ENCODE results near the gene TMEM219. TPM values are rescaled to one million over a fixed set of nuclear protein-coding genes. Genes with fewer than 3 reads are reported as not detected.

TMEM219 gene
- total and polyA plus RNA-seq, 2 of the 8 experiments (the other 6 are each of a cell fraction or from before 2014, with no cell fraction given): 60.2 to 116 TPM

GRCh38 chr16:29927070-29927905, 34.6 kb upstream of the TMEM219 start:
- Histone ChIP-seq H2AK5ac (ENCODE audit: low read depth, low read length) (no peak overlapping the region), H3K4me3 (ENCODE audit: extremely low read depth in 1 of 4, insufficient read depth in 2 of 4, low read depth in 3 of 4, low read length in 4 of 4) (peak overlapping the region; percentile 62 to 89 (median 85); a peak in 7 of 8 replicates), H3K27me3 (replicated peaks in 1 of 4; ENCODE audit: control insufficient read depth in 3 of 4, extremely low read depth in 1 of 4, insufficient read depth in 3 of 4, low read length in 3 of 4) (no peaks in the 10 kb centered on the region), H3K18ac (ENCODE audit: extremely low read depth, low read length) (no peak overlapping the region), H3K4me2 (ENCODE audit: insufficient read depth in 1 of 2, low read depth in 2 of 2, low read length in 2 of 2) (peak overlapping the region; percentile 98 to 100), H4K91ac (replicated peaks; ENCODE audit: insufficient read length, low read length) (no peak overlapping the region), H3K4ac (replicated peaks; ENCODE audit: insufficient read length, low read depth, low read length) (no peak overlapping the region), H2BK12ac (ENCODE audit: low read depth, low read length) (no peak overlapping the region), H3K14ac (ENCODE audit: insufficient read length) (no peak overlapping the region), H3K9ac (replicated peaks in 1 of 4; ENCODE audit: extremely low read depth in 1 of 4, low read depth in 3 of 4, low read length in 3 of 4) (peak overlapping the region in 3 of 4 experiments; percentile 92 to 97 (median 92); a peak in 4 of 7 replicates), H3K79me1 (ENCODE audit: low read depth, low read length) (no peaks in the 10 kb centered on the region), H4K5ac (ENCODE audit: insufficient read length, low read depth, low read length) (no peak overlapping the region), H3K23me2 (ENCODE audit: low read depth, low read length) (peaks cover 11% of the 10 kb centered on the region; the same call in 1 of the 2 replicates), H3K36me3 (ENCODE audit: control insufficient read depth in 2 of 4, insufficient read depth in 4 of 4, low read length in 3 of 4) (no peaks in the 10 kb centered on the region), H2AFZ (ENCODE audit: low read length) (no peak overlapping the region), H3K79me2 (ENCODE audit: control insufficient read depth in 1 of 2, insufficient read depth in 2 of 2, low read length in 2 of 2) (peaks cover 0 to 5% of the 10 kb centered on the region in 2 experiments; a peak in 1 of 4 replicates), H3K9me3 (ENCODE audit: insufficient read depth in 2 of 2, low read depth in 1 of 2, low read length in 1 of 2) (no peaks in the 10 kb centered on the region), H3K23ac (ENCODE audit: insufficient read length) (no peak overlapping the region), H4K20me1 (replicated peaks in 1 of 2; ENCODE audit: control insufficient read depth in 1 of 2, insufficient read depth in 2 of 2, low read length in 2 of 2) (peaks cover 0 to 3% of the 10 kb centered on the region in 2 experiments), H3K27ac (ENCODE audit: low read depth, low read length) (no peak overlapping the region), H2BK5ac (ENCODE audit: low read depth, low read length) (no peak overlapping the region), H4K8ac (ENCODE audit: extremely low read depth, insufficient read depth, low read length) (peak overlapping the region; percentile 53), H2BK15ac (ENCODE audit: low read length) (no peak overlapping the region), H3K4me1 (replicated peaks in 1 of 4; ENCODE audit: control insufficient read depth in 3 of 4, insufficient read depth in 4 of 4, low read length in 3 of 4) (peaks cover 0 to 8% (median 0%) of the 10 kb centered on the region in 4 experiments; a peak in 2 of 7 replicates), H2BK20ac (ENCODE audit: low read length) (no peak overlapping the region), H2BK120ac (replicated peaks; ENCODE audit: low read depth, low read length) (no peak overlapping the region), H3K56ac (replicated peaks; ENCODE audit: insufficient read length, low read depth, low read length) (no peak overlapping the region)
- ChIA-PET CTCF (ENCODE audit: partially characterized antibody) (interaction anchor here (0.6 to 2.8 kb wide), 5 partner anchors 10 to 23 kb away, joined by 3 to 12 read pairs (median 6); no protein-coding TSS in a partner anchor), POLR2A (ENCODE audit: partially characterized antibody) (interaction anchor here (0.7 to 3.7 kb wide), 17 partner anchors 7 to 123 kb away, joined by 3 to 19 read pairs (median 5); partner anchors contain the start of genes ASPHD1, PAGR1, SEZ6L2 and TMEM219)
- FAIRE-seq: no peak
- WGBS, 2 experiments (ENCODE audit: extremely low coverage in 1 of 2, insufficient coverage in 1 of 2, insufficient read length in 1 of 2, insufficient replicate concordance in 2 of 2, low coverage in 1 of 2, low lambda C conversion rate in 2 of 2, missing lambda C conversion rate in 1 of 2): 84% methylated on average over 12 of the region's 12 CpGs; no CpG with 5 or more reads in 1 of the 2 experiments
- DNase-seq (ENCODE audit: low read depth in 1 of 2, low spot score in 2 of 2): no peak
- TF ChIP-seq PHF8 (conservative IDR thresholded peaks at IDR 0.05; ENCODE audit: low read depth, low read length) (no peak), RBBP5 (IDR thresholded peaks at IDR 0.05; ENCODE audit: borderline replicate concordance, low read depth, low read length) (no peak), MAFK (IDR thresholded peaks at IDR 0.05; ENCODE audit: low read depth, low read length) (no peak), SUZ12 (IDR thresholded peaks at IDR 0.05; ENCODE audit: low read length) (no peak), POU5F1 (IDR thresholded peaks at IDR 0.05; ENCODE audit: low read depth, low read length) (no peak), ASH2L (IDR thresholded peaks at IDR 0.05; ENCODE audit: low read length) (no peak), BRCA1 (IDR thresholded peaks at IDR 0.05; ENCODE audit: low read depth, low read length) (no peak), CTBP2 (IDR thresholded peaks at IDR 0.05; ENCODE audit: borderline replicate concordance, insufficient read depth, insufficient read length, low read length) (no peak), USF2 (IDR thresholded peaks at IDR 0.05; ENCODE audit: low read length) (no peak)

Data from H1 (cell line).